Astrocyte of the cerebellum (primary cell): Measurements from ENCODE around the gene PEX11B.

Source experiments
- DNase-seq: peaks from one replicate; pipeline ENCODE4 v3.0.0-alpha.2; 2011; ENCODE audit warnings: low read depth
- H3K4me3 ChIP-seq: 2 replicates; pipeline ENCODE4 v1.5.1; 2011; ENCODE audit warnings: mild to moderate bottlenecking, low read depth, low read length, moderate library complexity
- in situ Hi-C: cut with HindIII; loops from 2 replicates; pipeline ENCODE4 v1.10.0; 2017; ENCODE audit warnings: low sequenced_read_pairs
- TF ChIP-seq, protein P1 (sequence below): IDR thresholded peaks from 2 replicates; pipeline ENCODE4 v1.5.1; 2012; ENCODE audit warnings: low read length, low read depth, moderate library complexity, mild to moderate bottlenecking; ENCODE audit errors: missing control alignments

PEX11B gene

GRCh38 chr1:145952903-145953302 is 34.4 kb upstream of the PEX11B start:
- H3K4me3 ChIP-seq = no peak overlapping the region
- no peak for DNase-seq
- TF ChIP-seq, protein P1, sequence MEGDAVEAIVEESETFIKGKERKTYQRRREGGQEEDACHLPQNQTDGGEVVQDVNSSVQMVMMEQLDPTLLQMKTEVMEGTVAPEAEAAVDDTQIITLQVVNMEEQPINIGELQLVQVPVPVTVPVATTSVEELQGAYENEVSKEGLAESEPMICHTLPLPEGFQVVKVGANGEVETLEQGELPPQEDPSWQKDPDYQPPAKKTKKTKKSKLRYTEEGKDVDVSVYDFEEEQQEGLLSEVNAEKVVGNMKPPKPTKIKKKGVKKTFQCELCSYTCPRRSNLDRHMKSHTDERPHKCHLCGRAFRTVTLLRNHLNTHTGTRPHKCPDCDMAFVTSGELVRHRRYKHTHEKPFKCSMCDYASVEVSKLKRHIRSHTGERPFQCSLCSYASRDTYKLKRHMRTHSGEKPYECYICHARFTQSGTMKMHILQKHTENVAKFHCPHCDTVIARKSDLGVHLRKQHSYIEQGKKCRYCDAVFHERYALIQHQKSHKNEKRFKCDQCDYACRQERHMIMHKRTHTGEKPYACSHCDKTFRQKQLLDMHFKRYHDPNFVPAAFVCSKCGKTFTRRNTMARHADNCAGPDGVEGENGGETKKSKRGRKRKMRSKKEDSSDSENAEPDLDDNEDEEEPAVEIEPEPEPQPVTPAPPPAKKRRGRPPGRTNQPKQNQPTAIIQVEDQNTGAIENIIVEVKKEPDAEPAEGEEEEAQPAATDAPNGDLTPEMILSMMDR = no peak
- in situ Hi-C loops = no loop called here

DNA sequence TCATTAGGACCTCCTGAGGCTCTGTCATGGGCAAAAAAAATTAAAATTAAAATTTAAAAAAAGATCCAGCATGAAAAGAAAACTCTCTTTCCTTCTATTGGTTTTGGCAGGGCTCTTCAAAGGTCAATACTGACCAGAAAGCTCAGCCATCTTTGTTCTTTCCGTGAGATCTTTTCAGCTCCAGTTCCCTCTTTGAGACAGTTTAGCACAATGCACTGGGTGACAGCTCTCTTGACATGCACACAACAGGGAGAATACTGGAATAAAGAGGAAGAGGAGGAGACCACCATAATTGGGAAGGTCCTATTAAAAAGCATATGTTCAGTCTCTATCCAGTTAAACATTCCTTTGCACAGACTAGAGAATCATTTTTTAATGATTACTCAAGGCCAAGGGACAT is 33.0 kb upstream of the PEX11B start:
- no peak for DNase-seq
- in situ Hi-C loops = no loop called here
- TF ChIP-seq, protein P1 = no peak
- H3K4me3 ChIP-seq = no peak overlapping the region

GRCh38 chr1:145949219-145949618 is 30.7 kb upstream of the PEX11B start:
- H3K4me3 ChIP-seq = no peak overlapping the region
- TF ChIP-seq, protein P1 = no peak
- in situ Hi-C loops = no loop called here
- DNase-seq = no peak

- H3K4me3 ChIP-seq = no peak overlapping the region
- DNase-seq = no peak
- in situ Hi-C loops = no loop called here
- TF ChIP-seq, protein P1 = no peak
These were observed 29.0 kb upstream of the PEX11B start for GRCh38 chr1:145947551-145947950.

DNA sequence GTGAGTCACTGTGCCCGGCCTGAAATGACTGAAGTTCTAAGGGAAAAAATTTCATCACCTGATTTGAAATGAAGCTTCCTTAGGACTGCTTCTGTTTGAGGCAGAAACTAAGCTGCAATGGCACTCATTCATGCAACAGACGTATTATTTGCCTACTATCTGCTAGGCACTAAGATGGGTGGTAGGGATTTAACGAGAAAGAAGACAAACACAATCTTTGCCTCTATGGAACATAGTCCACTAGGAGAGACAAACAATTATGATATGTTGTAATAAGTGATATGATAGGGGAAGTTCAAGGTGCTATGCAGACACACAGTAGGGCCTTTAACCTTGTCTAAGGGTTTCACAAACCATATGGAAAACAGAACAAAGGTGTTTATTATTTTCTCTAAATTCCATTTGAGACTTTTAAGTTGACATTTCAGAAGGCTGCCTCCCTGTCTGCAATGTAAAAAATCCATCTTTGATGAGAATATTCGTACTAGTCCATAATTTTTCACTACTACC is 28.0 kb upstream of the PEX11B start:
- no peak overlapping the region for H3K4me3 ChIP-seq
- TF ChIP-seq, protein P1 = no peak
- in situ Hi-C loops = no loop called here
- DNase-seq = no peak

- TF ChIP-seq, protein P1 = no peak
- no peak for DNase-seq
- in situ Hi-C loops = no loop called here
- no peak overlapping the region for H3K4me3 ChIP-seq
These were observed 26.0 kb upstream of the PEX11B start for GRCh38 chr1:145944532-145944931.

DNA sequence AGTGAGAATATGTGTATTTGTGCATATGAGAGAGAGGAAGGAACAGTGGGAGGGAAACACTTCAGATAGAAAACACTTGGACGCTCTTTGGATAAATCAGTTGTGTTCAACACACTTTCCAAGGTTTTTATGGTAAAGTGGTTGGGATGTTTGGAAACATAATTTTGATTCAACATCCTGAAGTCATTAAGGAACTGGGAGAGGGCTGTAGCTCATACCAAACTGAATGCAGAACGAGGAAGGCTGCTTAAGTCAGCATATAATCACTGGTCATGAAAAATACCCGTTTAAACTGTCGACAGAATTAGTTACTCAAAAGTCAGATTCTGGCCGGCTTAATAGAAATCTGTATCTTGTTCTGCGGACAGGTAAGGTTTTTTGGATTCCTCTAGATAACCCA is 24.4 kb upstream of the PEX11B start:
- DNase-seq = no peak
- no peak overlapping the region for H3K4me3 ChIP-seq
- TF ChIP-seq, protein P1 = no peak
- in situ Hi-C loops = no loop called here
